ENCODE measurements around the gene TMEM108. TPM values are rescaled to one million over a fixed set of nuclear protein-coding genes. Genes with fewer than 3 reads are reported as not detected.

TMEM108 gene
- total and polyA plus RNA-seq, 2 of the 4 experiments (the other 2 are of a cell fraction), result 0.18 to 2.2 TPM

DNA sequence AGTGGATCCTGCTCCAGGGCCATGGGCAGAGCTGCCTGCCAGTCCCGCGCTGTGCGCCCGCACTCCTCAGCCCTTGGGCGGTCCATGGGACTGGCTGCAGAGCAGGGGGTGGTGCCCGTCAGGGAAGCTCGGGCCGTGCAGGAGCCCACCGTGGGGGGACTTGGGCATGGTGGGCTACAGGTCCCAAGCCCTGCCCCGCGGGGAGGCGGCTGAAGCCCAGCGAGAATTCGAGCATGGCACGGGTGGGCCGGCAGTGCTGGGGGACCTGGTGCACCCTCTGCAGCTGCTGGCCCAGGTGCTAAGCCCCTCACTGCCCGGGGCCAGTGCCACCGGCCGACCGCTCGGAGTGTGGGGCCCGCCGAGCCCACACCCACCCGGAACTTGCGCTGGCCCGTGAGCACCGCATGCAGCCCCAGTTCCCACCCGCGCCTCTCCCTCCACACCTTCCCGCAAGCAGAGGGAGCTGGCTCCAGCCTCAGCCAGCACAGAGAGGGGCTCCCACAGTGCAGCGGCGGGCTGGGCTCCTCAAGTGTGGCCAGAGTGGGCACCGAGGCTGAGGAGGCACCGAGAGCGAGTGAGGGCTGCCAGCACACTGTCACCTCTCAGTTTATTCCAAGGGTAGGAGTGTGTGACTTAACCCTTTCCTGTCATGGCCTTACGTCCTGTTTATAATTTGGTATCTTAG is 129.3 kb downstream of the TMEM108 start:
- Histone ChIP-seq H2AK9ac (replicated peaks; ENCODE audit: low read depth, low read length, poor library complexity) (no peak overlapping the region), H3K23ac (ENCODE audit: low read depth, low read length) (no peak overlapping the region), H3K9me1 (ENCODE audit: insufficient read depth, low read length) (no peaks in the 10 kb centered on the region), H3K4me1 (ENCODE audit: control insufficient read depth, insufficient read depth, low read length) (no peaks in the 10 kb centered on the region), H3K4ac (ENCODE audit: low read depth, low read length) (no peak overlapping the region), H2AFZ (replicated peaks; ENCODE audit: low read length, poor library complexity) (no peak overlapping the region), H2BK5ac (ENCODE audit: low read depth, low read length, poor library complexity, severe bottlenecking) (no peak overlapping the region), H2BK15ac (ENCODE audit: low read depth, low read length) (no peak overlapping the region), H3K4me2 (ENCODE audit: low read depth, low read length) (no peak overlapping the region), H4K5ac (ENCODE audit: low read depth, low read length) (no peak overlapping the region), H2BK120ac (ENCODE audit: low read depth, low read length) (no peak overlapping the region), H3K9ac (ENCODE audit: low read depth, low read length) (no peak overlapping the region), H2BK20ac (ENCODE audit: low read depth, low read length) (no peak overlapping the region), H3K79me1 (ENCODE audit: low read depth in 1 of 2, low read length in 2 of 2) (no peaks in the 10 kb centered on the region), H2AK5ac (ENCODE audit: low read depth, low read length) (no peak overlapping the region), H3K4me3 (ENCODE audit: insufficient read depth, low read depth, low read length) (no peak overlapping the region), H3K27me3 (ENCODE audit: control insufficient read depth, insufficient read depth, low read length) (no peaks in the 10 kb centered on the region), H3K14ac (replicated peaks; ENCODE audit: low read depth, low read length) (no peak overlapping the region), H3K56ac (ENCODE audit: extremely low read depth, insufficient read depth, low read length) (no peak overlapping the region), H4K91ac (ENCODE audit: insufficient read depth, low read depth, low read length) (no peak overlapping the region), H4K8ac (ENCODE audit: low read depth in 2 of 2, low read length in 2 of 2) (no peak overlapping the region), H3K36me3 (ENCODE audit: control insufficient read depth, insufficient read depth, low read length) (no peaks in the 10 kb centered on the region), H3K9me3 (ENCODE audit: control insufficient read depth, insufficient read depth, low read length) (peaks cover 1% of the 10 kb centered on the region; the same call in 1 of the 2 replicates), H4K20me1 (ENCODE audit: insufficient read depth, low read length) (no peaks in the 10 kb centered on the region), H3K27ac (ENCODE audit: insufficient read depth, low read length) (no peak overlapping the region), H3K18ac (ENCODE audit: low read depth, low read length) (no peak overlapping the region)
- CTCF ChIA-PET, result no interaction called here
- TF ChIP-seq POLR2A (IDR thresholded peaks at IDR 0.05; ENCODE audit: low read depth, low read length) (no peak), BHLHE40 (IDR thresholded peaks at IDR 0.05; ENCODE audit: low read depth, low read length) (no peak), FOS (IDR thresholded peaks at IDR 0.05; ENCODE audit: low read depth, low read length) (no peak), RCOR1 (IDR thresholded peaks at IDR 0.05; ENCODE audit: insufficient replicate concordance, low read length) (no peak), NFE2L2 (IDR thresholded peaks at IDR 0.05; ENCODE audit: low read depth, low read length) (no peak), MAZ (IDR thresholded peaks at IDR 0.05; ENCODE audit: borderline replicate concordance, low read depth, low read length) (no peak), MXI1 (IDR thresholded peaks at IDR 0.05; ENCODE audit: borderline replicate concordance, low read depth, low read length) (no peak), CHD1 (IDR thresholded peaks at IDR 0.05; ENCODE audit: low read depth, low read length) (no peak), CEBPB (IDR thresholded peaks at IDR 0.05; ENCODE audit: low read depth, low read length) (no peak), SMC3 (IDR thresholded peaks at IDR 0.05; ENCODE audit: low read depth, low read length) (no peak), MAFK (IDR thresholded peaks at IDR 0.05; ENCODE audit: low read depth, low read length) (no peak), RFX5 (IDR thresholded peaks at IDR 0.05; ENCODE audit: low read depth, low read length) (no peak), RAD21 (IDR thresholded peaks at IDR 0.05; ENCODE audit: low read length) (no peak)
- TF ChIP-seq, protein P1, sequence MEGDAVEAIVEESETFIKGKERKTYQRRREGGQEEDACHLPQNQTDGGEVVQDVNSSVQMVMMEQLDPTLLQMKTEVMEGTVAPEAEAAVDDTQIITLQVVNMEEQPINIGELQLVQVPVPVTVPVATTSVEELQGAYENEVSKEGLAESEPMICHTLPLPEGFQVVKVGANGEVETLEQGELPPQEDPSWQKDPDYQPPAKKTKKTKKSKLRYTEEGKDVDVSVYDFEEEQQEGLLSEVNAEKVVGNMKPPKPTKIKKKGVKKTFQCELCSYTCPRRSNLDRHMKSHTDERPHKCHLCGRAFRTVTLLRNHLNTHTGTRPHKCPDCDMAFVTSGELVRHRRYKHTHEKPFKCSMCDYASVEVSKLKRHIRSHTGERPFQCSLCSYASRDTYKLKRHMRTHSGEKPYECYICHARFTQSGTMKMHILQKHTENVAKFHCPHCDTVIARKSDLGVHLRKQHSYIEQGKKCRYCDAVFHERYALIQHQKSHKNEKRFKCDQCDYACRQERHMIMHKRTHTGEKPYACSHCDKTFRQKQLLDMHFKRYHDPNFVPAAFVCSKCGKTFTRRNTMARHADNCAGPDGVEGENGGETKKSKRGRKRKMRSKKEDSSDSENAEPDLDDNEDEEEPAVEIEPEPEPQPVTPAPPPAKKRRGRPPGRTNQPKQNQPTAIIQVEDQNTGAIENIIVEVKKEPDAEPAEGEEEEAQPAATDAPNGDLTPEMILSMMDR (conservative IDR thresholded peaks at IDR 0.05; ENCODE audit: low read depth, low read length), result no peak
- TF ChIP-seq, protein P2, sequence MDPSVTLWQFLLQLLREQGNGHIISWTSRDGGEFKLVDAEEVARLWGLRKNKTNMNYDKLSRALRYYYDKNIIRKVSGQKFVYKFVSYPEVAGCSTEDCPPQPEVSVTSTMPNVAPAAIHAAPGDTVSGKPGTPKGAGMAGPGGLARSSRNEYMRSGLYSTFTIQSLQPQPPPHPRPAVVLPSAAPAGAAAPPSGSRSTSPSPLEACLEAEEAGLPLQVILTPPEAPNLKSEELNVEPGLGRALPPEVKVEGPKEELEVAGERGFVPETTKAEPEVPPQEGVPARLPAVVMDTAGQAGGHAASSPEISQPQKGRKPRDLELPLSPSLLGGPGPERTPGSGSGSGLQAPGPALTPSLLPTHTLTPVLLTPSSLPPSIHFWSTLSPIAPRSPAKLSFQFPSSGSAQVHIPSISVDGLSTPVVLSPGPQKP (IDR thresholded peaks at IDR 0.05; ENCODE audit: borderline replicate concordance, low read depth, low read length), result no peak
- TF ChIP-seq, protein P3, sequence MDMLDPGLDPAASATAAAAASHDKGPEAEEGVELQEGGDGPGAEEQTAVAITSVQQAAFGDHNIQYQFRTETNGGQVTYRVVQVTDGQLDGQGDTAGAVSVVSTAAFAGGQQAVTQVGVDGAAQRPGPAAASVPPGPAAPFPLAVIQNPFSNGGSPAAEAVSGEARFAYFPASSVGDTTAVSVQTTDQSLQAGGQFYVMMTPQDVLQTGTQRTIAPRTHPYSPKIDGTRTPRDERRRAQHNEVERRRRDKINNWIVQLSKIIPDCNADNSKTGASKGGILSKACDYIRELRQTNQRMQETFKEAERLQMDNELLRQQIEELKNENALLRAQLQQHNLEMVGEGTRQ (IDR thresholded peaks at IDR 0.05; ENCODE audit: low read depth, low read length), result no peak
- ATAC-seq (ENCODE audit: low read depth) (no peak), DNase-seq (no peak)
- dilution Hi-C loops (cut with HindIII; ENCODE audit: low sequenced_read_pairs, unreplicated experiment) (no loop called here), intact Hi-C loops (cut with micrococcal nuclease) (no loop called here), in situ Hi-C loops (cut with MboI; ENCODE audit: low sequenced_read_pairs) (no loop called here)
- POLR2A ChIA-PET (ENCODE audit: unreplicated experiment), result no interaction called here
- WGBS, 2 experiments (ENCODE audit: extremely low coverage in 2 of 2, insufficient read length in 1 of 2), result 96% methylated on average over 13 of the region's 36 CpGs; no CpG with 5 or more reads in 1 of the 2 experiments
- no TSS peak for BruUV-seq (replicated peaks)
